ENCODE results near the gene SPAG16.

Gene SPAG16

GRCh38 chr2:213862407-213863076 lies 578.3 kb downstream of the SPAG16 start:
- no peak for TF ChIP-seq CTCF (IDR thresholded peaks at IDR 0.05; ENCODE audit: low read depth, low read length)
- DNase-seq (ENCODE audit: extremely low read depth, low read depth), result no peak

GRCh38 chr2:213863541-213863940 lies 579.3 kb downstream of the SPAG16 start:
- TF ChIP-seq CTCF (IDR thresholded peaks at IDR 0.05; ENCODE audit: low read depth, low read length), result no peak
- DNase-seq (ENCODE audit: extremely low read depth, low read depth), result no peak

- DNase-seq (ENCODE audit: extremely low read depth, low read depth), result no peak
- TF ChIP-seq CTCF (IDR thresholded peaks at IDR 0.05; ENCODE audit: low read depth, low read length), result no peak
These were observed 584.3 kb downstream of the SPAG16 start for GRCh38 chr2:213868526-213868925.

GRCh38 chr2:213885485-213885884 lies 601.2 kb downstream of the SPAG16 start:
- no peak for TF ChIP-seq CTCF (IDR thresholded peaks at IDR 0.05; ENCODE audit: low read depth, low read length)
- DNase-seq (ENCODE audit: extremely low read depth, low read depth), result no peak

- DNase-seq (ENCODE audit: extremely low read depth, low read depth), result no peak
- no peak for TF ChIP-seq CTCF (IDR thresholded peaks at IDR 0.05; ENCODE audit: low read depth, low read length)
These were observed 630.2 kb downstream of the SPAG16 start for GRCh38 chr2:213914510-213914909.

GRCh38 chr2:213920014-213920413 lies 635.8 kb downstream of the SPAG16 start:
- no peak for TF ChIP-seq CTCF (IDR thresholded peaks at IDR 0.05; ENCODE audit: low read depth, low read length)
- DNase-seq (ENCODE audit: extremely low read depth, low read depth), result no peak

GRCh38 chr2:213923543-213923942 lies 639.3 kb downstream of the SPAG16 start:
- DNase-seq (ENCODE audit: extremely low read depth, low read depth), result no peak

More at GRCh38 chr2:213923543-213923942, 639.3 kb downstream of the SPAG16 start:
- no peak for TF ChIP-seq CTCF (IDR thresholded peaks at IDR 0.05; ENCODE audit: low read depth, low read length)

Measured in AG09319 (cell line).